ENCODE measurements around the gene LUZP1.
"Not testable (repeated sequence)": the region's sequence is repeated elsewhere in the genome, so short reads cannot be mapped to it uniquely, and the experiment has no call there.

DNA sequence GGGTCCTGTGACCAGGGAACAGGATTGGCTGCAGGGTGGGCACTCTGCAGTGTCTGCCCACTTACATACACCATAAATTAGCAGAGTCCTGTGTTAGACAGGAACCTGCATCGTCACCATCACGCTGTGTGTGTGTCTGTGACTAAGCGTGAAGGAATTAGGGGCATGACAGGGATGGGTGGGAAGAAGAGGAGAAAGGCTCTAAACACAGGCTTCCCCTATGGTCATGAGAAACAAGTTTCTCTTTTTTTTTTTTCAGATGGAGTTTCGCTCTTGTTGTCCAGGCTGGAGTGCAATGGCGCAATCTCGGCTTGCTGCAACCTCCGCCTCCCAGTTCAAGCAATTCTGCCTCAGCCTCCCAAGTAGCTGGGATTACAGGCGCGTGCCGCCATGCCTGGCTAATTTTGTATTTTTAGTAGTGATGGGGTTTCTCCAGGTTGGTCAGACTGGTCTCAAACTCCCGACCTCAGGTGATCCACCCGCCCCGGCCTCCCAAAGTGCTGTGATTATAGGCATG is 20.3 kb upstream of the LUZP1 start:
- TF ChIP-seq ETV6 (conservative IDR thresholded peaks at IDR 0.05 in 1 of 2, IDR thresholded peaks at IDR 0.05 in 1 of 2; ENCODE audit: borderline replicate concordance in 1 of 2, low read depth in 1 of 2); CTCF (IDR thresholded peaks at IDR 0.05 in 2 of 3, conservative IDR thresholded peaks at IDR 0.05 in 1 of 3; ENCODE audit: control insufficient read depth in 2 of 3, extremely low read depth in 1 of 3, insufficient read depth in 1 of 3, low read depth in 3 of 3, low read length in 3 of 3); KDM1A (IDR thresholded peaks at IDR 0.05; ENCODE audit: borderline replicate concordance); EZH2 (IDR thresholded peaks at IDR 0.05; ENCODE audit: borderline replicate concordance, control insufficient read depth, low read depth, low read length); SMARCA5 (IDR thresholded peaks at IDR 0.05); ZNF274 (IDR thresholded peaks at IDR 0.05; ENCODE audit: insufficient read depth, insufficient read length); POLR2AphosphoS5 (IDR thresholded peaks at IDR 0.05; ENCODE audit: low read length); EGR1 (IDR thresholded peaks at IDR 0.05; ENCODE audit: borderline replicate concordance in 1 of 2, low read depth in 2 of 2, low read length in 2 of 2); CBX5 (IDR thresholded peaks at IDR 0.05; ENCODE audit: low read depth); BCLAF1 (IDR thresholded peaks at IDR 0.05): not testable (repeated sequence)
- TF ChIP-seq, protein P1, sequence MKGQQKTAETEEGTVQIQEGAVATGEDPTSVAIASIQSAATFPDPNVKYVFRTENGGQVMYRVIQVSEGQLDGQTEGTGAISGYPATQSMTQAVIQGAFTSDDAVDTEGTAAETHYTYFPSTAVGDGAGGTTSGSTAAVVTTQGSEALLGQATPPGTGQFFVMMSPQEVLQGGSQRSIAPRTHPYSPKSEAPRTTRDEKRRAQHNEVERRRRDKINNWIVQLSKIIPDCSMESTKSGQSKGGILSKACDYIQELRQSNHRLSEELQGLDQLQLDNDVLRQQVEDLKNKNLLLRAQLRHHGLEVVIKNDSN (IDR thresholded peaks at IDR 0.05; ENCODE audit: borderline replicate concordance, extremely low read length, insufficient read depth, low read depth, low read length): not testable (repeated sequence)
- TF ChIP-seq, protein P2, sequence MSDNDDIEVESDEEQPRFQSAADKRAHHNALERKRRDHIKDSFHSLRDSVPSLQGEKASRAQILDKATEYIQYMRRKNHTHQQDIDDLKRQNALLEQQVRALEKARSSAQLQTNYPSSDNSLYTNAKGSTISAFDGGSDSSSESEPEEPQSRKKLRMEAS (IDR thresholded peaks at IDR 0.05; ENCODE audit: low read depth, low read length): not testable (repeated sequence)

Measured in GM12878 (cell line).